ENCODE measurements around the gene CRY1. TPM values are rescaled to one million over a fixed set of nuclear protein-coding genes. Genes with fewer than 3 reads are reported as not detected.
A peak's percentile ranks its signal among the peaks of the same experiment; 100 is the strongest.

CRY1 gene
- 10 to 100 TPM; 32.4 to 64.4 (median 47.6) TPM for total RNA-seq

GRCh38 chr12:107093417-107094182 is at the start of gene CRY1:
TSS of gene CRY1 (minus strand) at chr12:107093549. CDS start at chr12:107092961, 588 bp downstream.
- H3K36me3 ChIP-seq, result no peaks in the 10 kb centered on the region
- peak within 1 kb of the TSS; percentile 87 to 98 (median 96) for H3K27ac ChIP-seq
- H3K4me1 ChIP-seq, result peaks cover 0 to 11% (median 6%) of the 10 kb centered on the region in 4 donors
- no peaks in the 10 kb centered on the region for H3K9me3 ChIP-seq
- TF ChIP-seq POLR2A (IDR thresholded peaks at IDR 0.05), result peak; percentile 83 to 93
- TF ChIP-seq, protein P1, sequence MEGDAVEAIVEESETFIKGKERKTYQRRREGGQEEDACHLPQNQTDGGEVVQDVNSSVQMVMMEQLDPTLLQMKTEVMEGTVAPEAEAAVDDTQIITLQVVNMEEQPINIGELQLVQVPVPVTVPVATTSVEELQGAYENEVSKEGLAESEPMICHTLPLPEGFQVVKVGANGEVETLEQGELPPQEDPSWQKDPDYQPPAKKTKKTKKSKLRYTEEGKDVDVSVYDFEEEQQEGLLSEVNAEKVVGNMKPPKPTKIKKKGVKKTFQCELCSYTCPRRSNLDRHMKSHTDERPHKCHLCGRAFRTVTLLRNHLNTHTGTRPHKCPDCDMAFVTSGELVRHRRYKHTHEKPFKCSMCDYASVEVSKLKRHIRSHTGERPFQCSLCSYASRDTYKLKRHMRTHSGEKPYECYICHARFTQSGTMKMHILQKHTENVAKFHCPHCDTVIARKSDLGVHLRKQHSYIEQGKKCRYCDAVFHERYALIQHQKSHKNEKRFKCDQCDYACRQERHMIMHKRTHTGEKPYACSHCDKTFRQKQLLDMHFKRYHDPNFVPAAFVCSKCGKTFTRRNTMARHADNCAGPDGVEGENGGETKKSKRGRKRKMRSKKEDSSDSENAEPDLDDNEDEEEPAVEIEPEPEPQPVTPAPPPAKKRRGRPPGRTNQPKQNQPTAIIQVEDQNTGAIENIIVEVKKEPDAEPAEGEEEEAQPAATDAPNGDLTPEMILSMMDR (IDR thresholded peaks at IDR 0.05), result peak in 1 of 6 experiments; percentile 0
- peak; percentile 86 to 98 (median 97) for DNase-seq
- H3K27me3 ChIP-seq, result no peaks in the 10 kb centered on the region
- peak within 1 kb of the TSS; percentile 65 to 87 (median 82) for H3K4me3 ChIP-seq

DNA sequence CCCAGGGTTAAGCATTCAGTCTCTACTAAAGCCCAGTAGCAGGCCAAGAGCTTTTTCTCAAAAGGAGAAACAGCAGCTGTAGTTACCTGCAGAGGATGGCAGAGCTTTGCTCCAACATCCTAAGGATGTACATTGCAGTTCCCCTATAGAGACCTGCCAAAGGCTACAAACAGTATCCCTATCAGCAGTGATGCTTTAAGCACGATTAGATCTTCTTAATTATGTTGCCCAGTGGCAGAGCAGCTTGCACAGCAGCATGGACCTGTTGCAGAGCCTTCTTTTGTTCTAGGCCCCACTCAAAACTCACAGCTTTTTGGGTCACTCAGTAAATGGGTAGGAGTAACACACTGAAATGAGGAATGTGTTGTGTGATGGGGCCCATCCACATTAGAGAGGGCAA is 46.4 kb upstream of the CRY1 start:
- H3K9me3 ChIP-seq, result no peaks in the 10 kb centered on the region
- H3K36me3 ChIP-seq, result no peaks in the 10 kb centered on the region
- no peak overlapping the region for H3K27ac ChIP-seq
- no peak for TF ChIP-seq POLR2A (IDR thresholded peaks at IDR 0.05)
- TF ChIP-seq, protein P1 (IDR thresholded peaks at IDR 0.05), result no peak
- no peak overlapping the region for H3K4me3 ChIP-seq
- no peaks in the 10 kb centered on the region for H3K27me3 ChIP-seq
- no peak for DNase-seq
- H3K4me1 ChIP-seq, result no peaks in the 10 kb centered on the region

DNA sequence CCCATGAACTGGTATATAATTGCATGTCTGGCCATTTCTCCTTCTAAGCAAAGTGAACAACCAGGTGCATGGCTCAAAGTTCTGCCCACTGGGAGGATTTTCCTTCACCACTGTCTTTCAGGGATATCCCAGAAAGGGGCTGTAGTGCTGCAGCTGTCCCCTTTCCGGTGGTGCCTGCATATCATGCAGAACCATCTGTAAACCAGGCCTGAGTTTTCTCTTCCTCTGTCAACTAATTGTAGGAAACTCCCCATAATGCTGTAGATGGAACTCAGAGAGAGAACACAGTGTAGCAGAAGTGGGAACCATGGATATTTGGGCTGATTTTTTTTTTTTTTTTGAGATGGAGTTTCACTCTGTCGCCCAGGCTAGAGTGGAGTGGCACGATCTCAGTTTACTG is 45.6 kb upstream of the CRY1 start:
- Histone ChIP-seq H3K27me3 (no peaks in the 10 kb centered on the region), H3K9me3 (no peaks in the 10 kb centered on the region), H3K4me3 (no peak overlapping the region), H3K27ac (no peak overlapping the region), H3K36me3 (no peaks in the 10 kb centered on the region), H3K4me1 (no peaks in the 10 kb centered on the region)
- TF ChIP-seq, protein P1 (IDR thresholded peaks at IDR 0.05), result no peak
- TF ChIP-seq POLR2A (IDR thresholded peaks at IDR 0.05), result no peak
- no peak for DNase-seq

DNA sequence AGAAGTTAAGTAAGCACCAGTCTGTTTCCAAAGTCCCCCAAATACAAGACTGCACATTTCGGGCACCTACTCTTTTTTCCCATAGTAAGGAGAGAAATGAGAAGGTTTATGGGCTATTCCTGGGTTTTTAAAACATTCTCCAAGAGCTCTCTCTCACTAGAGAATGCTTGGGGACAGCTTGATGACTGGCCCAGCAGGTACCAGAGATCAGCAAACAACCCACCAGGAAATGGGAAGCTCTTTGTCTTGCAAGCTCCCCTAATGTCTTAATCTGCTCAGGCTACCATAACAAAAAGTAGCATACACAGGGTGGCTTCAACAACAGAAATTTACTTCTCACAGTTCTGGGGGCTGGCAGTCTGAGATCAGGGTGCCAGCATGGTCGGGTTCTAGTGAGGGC is 41.8 kb upstream of the CRY1 start:
- no peaks in the 10 kb centered on the region for H3K27me3 ChIP-seq
- TF ChIP-seq, protein P1 (IDR thresholded peaks at IDR 0.05), result no peak
- TF ChIP-seq POLR2A (IDR thresholded peaks at IDR 0.05), result no peak
- no peaks in the 10 kb centered on the region for H3K36me3 ChIP-seq
- no peaks in the 10 kb centered on the region for H3K9me3 ChIP-seq
- no peaks in the 10 kb centered on the region for H3K4me1 ChIP-seq
- DNase-seq, result no peak
- no peak overlapping the region for H3K27ac ChIP-seq
- H3K4me3 ChIP-seq, result no peak overlapping the region

GRCh38 chr12:107134558-107134957 is 41.2 kb upstream of the CRY1 start:
- no peaks in the 10 kb centered on the region for H3K9me3 ChIP-seq
- no peaks in the 10 kb centered on the region for H3K27me3 ChIP-seq
- no peak overlapping the region for H3K4me3 ChIP-seq
- no peak for DNase-seq
- no peaks in the 10 kb centered on the region for H3K36me3 ChIP-seq
- no peaks in the 10 kb centered on the region for H3K4me1 ChIP-seq
- no peak overlapping the region for H3K27ac ChIP-seq
- TF ChIP-seq, protein P1 (IDR thresholded peaks at IDR 0.05), result peak in 2 of 6 experiments; percentile 8 to 32
- no peak for TF ChIP-seq POLR2A (IDR thresholded peaks at IDR 0.05)
